ENCODE results near the gene CACNG5.

DNA sequence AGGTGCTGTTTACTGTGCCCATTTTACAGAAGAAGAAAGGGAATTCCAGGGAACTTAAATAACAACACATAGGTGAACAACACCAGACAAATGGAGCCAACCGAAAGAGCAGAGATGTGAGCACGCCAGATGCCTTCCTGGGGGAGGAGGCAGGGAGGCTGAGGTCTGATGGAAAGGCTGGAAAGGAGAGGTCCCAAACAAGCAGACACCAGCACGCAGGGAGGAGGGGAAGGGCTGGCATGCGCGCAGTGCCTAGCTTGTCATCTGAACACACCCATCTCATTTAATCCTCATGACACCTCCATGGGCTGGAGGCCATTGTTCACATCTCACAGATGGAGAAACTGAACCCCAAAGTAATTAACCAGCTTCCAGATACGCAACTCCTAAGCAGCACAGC is 20.9 kb upstream of the CACNG5 start:
- TF ChIP-seq, protein P1, sequence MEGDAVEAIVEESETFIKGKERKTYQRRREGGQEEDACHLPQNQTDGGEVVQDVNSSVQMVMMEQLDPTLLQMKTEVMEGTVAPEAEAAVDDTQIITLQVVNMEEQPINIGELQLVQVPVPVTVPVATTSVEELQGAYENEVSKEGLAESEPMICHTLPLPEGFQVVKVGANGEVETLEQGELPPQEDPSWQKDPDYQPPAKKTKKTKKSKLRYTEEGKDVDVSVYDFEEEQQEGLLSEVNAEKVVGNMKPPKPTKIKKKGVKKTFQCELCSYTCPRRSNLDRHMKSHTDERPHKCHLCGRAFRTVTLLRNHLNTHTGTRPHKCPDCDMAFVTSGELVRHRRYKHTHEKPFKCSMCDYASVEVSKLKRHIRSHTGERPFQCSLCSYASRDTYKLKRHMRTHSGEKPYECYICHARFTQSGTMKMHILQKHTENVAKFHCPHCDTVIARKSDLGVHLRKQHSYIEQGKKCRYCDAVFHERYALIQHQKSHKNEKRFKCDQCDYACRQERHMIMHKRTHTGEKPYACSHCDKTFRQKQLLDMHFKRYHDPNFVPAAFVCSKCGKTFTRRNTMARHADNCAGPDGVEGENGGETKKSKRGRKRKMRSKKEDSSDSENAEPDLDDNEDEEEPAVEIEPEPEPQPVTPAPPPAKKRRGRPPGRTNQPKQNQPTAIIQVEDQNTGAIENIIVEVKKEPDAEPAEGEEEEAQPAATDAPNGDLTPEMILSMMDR (conservative IDR thresholded peaks at IDR 0.05; ENCODE audit: low read depth in 2 of 2): no peak
- no peak for TF ChIP-seq EZH2 (IDR thresholded peaks at IDR 0.05; ENCODE audit: low read depth, unreplicated experiment)
- no peak for TF ChIP-seq EZH2phosphoT487 (IDR thresholded peaks at IDR 0.05; ENCODE audit: unreplicated experiment)
- TF ChIP-seq, protein P2, sequence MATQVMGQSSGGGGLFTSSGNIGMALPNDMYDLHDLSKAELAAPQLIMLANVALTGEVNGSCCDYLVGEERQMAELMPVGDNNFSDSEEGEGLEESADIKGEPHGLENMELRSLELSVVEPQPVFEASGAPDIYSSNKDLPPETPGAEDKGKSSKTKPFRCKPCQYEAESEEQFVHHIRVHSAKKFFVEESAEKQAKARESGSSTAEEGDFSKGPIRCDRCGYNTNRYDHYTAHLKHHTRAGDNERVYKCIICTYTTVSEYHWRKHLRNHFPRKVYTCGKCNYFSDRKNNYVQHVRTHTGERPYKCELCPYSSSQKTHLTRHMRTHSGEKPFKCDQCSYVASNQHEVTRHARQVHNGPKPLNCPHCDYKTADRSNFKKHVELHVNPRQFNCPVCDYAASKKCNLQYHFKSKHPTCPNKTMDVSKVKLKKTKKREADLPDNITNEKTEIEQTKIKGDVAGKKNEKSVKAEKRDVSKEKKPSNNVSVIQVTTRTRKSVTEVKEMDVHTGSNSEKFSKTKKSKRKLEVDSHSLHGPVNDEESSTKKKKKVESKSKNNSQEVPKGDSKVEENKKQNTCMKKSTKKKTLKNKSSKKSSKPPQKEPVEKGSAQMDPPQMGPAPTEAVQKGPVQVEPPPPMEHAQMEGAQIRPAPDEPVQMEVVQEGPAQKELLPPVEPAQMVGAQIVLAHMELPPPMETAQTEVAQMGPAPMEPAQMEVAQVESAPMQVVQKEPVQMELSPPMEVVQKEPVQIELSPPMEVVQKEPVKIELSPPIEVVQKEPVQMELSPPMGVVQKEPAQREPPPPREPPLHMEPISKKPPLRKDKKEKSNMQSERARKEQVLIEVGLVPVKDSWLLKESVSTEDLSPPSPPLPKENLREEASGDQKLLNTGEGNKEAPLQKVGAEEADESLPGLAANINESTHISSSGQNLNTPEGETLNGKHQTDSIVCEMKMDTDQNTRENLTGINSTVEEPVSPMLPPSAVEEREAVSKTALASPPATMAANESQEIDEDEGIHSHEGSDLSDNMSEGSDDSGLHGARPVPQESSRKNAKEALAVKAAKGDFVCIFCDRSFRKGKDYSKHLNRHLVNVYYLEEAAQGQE (IDR thresholded peaks at IDR 0.05; ENCODE audit: unreplicated experiment): no peak
- no peak for TF ChIP-seq JUNB (IDR thresholded peaks at IDR 0.05; ENCODE audit: unreplicated experiment)
- no peak for TF ChIP-seq POLR2AphosphoS5 (IDR thresholded peaks at IDR 0.05; ENCODE audit: low read depth)
- TF ChIP-seq, protein P3, sequence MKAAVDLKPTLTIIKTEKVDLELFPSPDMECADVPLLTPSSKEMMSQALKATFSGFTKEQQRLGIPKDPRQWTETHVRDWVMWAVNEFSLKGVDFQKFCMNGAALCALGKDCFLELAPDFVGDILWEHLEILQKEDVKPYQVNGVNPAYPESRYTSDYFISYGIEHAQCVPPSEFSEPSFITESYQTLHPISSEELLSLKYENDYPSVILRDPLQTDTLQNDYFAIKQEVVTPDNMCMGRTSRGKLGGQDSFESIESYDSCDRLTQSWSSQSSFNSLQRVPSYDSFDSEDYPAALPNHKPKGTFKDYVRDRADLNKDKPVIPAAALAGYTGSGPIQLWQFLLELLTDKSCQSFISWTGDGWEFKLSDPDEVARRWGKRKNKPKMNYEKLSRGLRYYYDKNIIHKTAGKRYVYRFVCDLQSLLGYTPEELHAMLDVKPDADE (IDR thresholded peaks at IDR 0.05): no peak

Data from GM23338 (cell line).